ENCODE results near the gene TAS2R60.
"Not testable (repeated sequence)": the region's sequence is repeated elsewhere in the genome, so short reads cannot be mapped to it uniquely, and the experiment has no call there.

The TAS2R60 gene

GRCh38 chr7:143443153-143443552 lies at the start of gene TAS2R60:
TAS2R60 (plus strand) TSS chr7:143443453; CDS start chr7:143443453, 0 bp downstream.
- no peak for DNase-seq

GRCh38 chr7:143394068-143394467 lies 49.2 kb upstream of the TAS2R60 start:
- no peak for DNase-seq

- no peak for DNase-seq
Observed at GRCh38 chr7:143394777-143395176, 48.5 kb upstream of the TAS2R60 start.

GRCh38 chr7:143395187-143396149 lies 47.8 kb upstream of the TAS2R60 start:
- DNase-seq = no peak

- DNase-seq = no peak
Observed at GRCh38 chr7:143396182-143396581, 47.1 kb upstream of the TAS2R60 start.

- no peak for DNase-seq
Observed at GRCh38 chr7:143396625-143397556, 46.4 kb upstream of the TAS2R60 start.

GRCh38 chr7:143397710-143398530 lies 45.3 kb upstream of the TAS2R60 start:
- no peak for DNase-seq

- no peak for DNase-seq
Observed at GRCh38 chr7:143398616-143399015, 44.6 kb upstream of the TAS2R60 start.

GRCh38 chr7:143399151-143399550 lies 44.1 kb upstream of the TAS2R60 start:
- DNase-seq = no peak

- DNase-seq = no peak
Observed at GRCh38 chr7:143399642-143400041, 43.6 kb upstream of the TAS2R60 start.

- DNase-seq = no peak
Observed at GRCh38 chr7:143401265-143401664, 42.0 kb upstream of the TAS2R60 start.

GRCh38 chr7:143402233-143402632 lies 41.0 kb upstream of the TAS2R60 start:
- DNase-seq = not testable (repeated sequence)

- no peak for DNase-seq
Observed at GRCh38 chr7:143405173-143406001, 37.9 kb upstream of the TAS2R60 start.

GRCh38 chr7:143406002-143406357 lies 37.3 kb upstream of the TAS2R60 start:
- DNase-seq = no peak

- DNase-seq = peak; percentile 60
Observed at GRCh38 chr7:143407287-143408251, 35.7 kb upstream of the TAS2R60 start.

GRCh38 chr7:143408252-143408685 lies 35.0 kb upstream of the TAS2R60 start:
- no peak for DNase-seq

- DNase-seq = peak; percentile 74
Observed at GRCh38 chr7:143408686-143409561, 34.3 kb upstream of the TAS2R60 start, which contains the start of gene EPHA1. EPHA1 (minus strand) TSS chr7:143408856; CDS start chr7:143408805, 51 bp downstream.

GRCh38 chr7:143410521-143411004 lies 32.7 kb upstream of the TAS2R60 start:
- no peak for DNase-seq

Measured in CD4-positive, alpha-beta T cell treated with Interleukin-4 for 4 hours (primary cell).